Non-pigmented ciliary epithelial cell (primary cell): ENCODE data around the gene KLF6.

Experiments used
- DNase-seq: peaks from one replicate; pipeline ENCODE4 v3.0.0-alpha.2; 2010; ENCODE audit warnings: low read depth

The KLF6 gene

GRCh38 chr10:3774814-3775695, 10.0 kb downstream of the KLF6 start:
- no peak for DNase-seq

GRCh38 chr10:3774018-3774813, 10.8 kb downstream of the KLF6 start:
- DNase-seq = no peak

GRCh38 chr10:3773460-3774017, 11.5 kb downstream of the KLF6 start:
- DNase-seq = no peak

GRCh38 chr10:3772361-3773171, 12.4 kb downstream of the KLF6 start:
- DNase-seq = no peak

- DNase-seq = no peak
Measured at GRCh38 chr10:3770611-3771110, 14.3 kb downstream of the KLF6 start.

GRCh38 chr10:3769556-3769955, 15.5 kb downstream of the KLF6 start:
- DNase-seq = no peak

GRCh38 chr10:3766046-3766756, 18.8 kb downstream of the KLF6 start:
- DNase-seq = no peak

GRCh38 chr10:3765146-3765545, 19.9 kb downstream of the KLF6 start:
- no peak for DNase-seq

- no peak for DNase-seq
Measured at GRCh38 chr10:3764626-3765112, 20.3 kb downstream of the KLF6 start.

GRCh38 chr10:3763852-3764625, 21.0 kb downstream of the KLF6 start:
- DNase-seq = no peak

GRCh38 chr10:3763035-3763456, 22.0 kb downstream of the KLF6 start:
- DNase-seq = no peak

GRCh38 chr10:3762309-3762708, 22.7 kb downstream of the KLF6 start:
- no peak for DNase-seq

GRCh38 chr10:3761904-3762303, 23.1 kb downstream of the KLF6 start:
- DNase-seq = no peak

- DNase-seq = no peak
Measured at GRCh38 chr10:3761021-3761686, 23.9 kb downstream of the KLF6 start.

- DNase-seq = no peak
Measured at GRCh38 chr10:3760083-3760482, 24.9 kb downstream of the KLF6 start.

- no peak for DNase-seq
Measured at GRCh38 chr10:3759397-3759796, 25.6 kb downstream of the KLF6 start.

GRCh38 chr10:3758491-3758970, 26.5 kb downstream of the KLF6 start:
- DNase-seq = no peak

- DNase-seq = no peak
Measured at GRCh38 chr10:3757638-3758490, 27.1 kb downstream of the KLF6 start.
